Panc1 (cell line): ENCODE measurements around the gene SECTM1. TPM values are rescaled to one million over a fixed set of nuclear protein-coding genes. Genes with fewer than 3 reads are reported as not detected.
"Not testable (repeated sequence)": the region's sequence is repeated elsewhere in the genome, so short reads cannot be mapped to it uniquely, and the experiment has no call there.

Experiments used
- ATAC-seq: fragments of 200-7000 bp; cut with Tn5 transposase; 2 replicates; pipeline ENCODE4 v1.9.1; 2020; ENCODE audit warnings: mild to moderate bottlenecking, moderate library complexity
- BruUV-seq: library from RNA; stranded (reverse); fragments of 400-500 nt; replicated peaks from 2 replicates; lab custom pipeline; 2021; lab: Mats Ljungman, UMichigan
- CTCF ChIA-PET: fragments of 300-600 bp; sonication (Branson Sonifier 250); formaldehyde crosslinking; loops from one replicate; lab custom pipeline; 2022; ENCODE audit warnings: antibody characterized with exemption; lab: Charles Lee
- POLR2A ChIA-PET: fragments of 300-600 bp; sonication (Branson Sonifier 250); formaldehyde crosslinking; loops from one replicate; lab custom pipeline; 2022; ENCODE audit warnings: antibody characterized with exemption; lab: Charles Lee
- DNase-seq: peaks from one replicate; pipeline ENCODE4 v3.0.0-alpha.2; 2010; ENCODE audit warnings: low read depth, low spot score
- H3K27ac ChIP-seq: 2 replicates; pipeline ENCODE4 v1.5.1; 2011; ENCODE audit warnings: mild to moderate bottlenecking, low read length, inconsistent platforms
- H3K27me3 ChIP-seq: fragments of 200-500 bp; sonication (Bioruptor generic); 2 replicates; pipeline ENCODE4 v1.6.0; 2014; ENCODE audit warnings: low read length, inconsistent platforms; ENCODE audit not compliant: control insufficient read depth, insufficient read depth
- H3K36me3 ChIP-seq: fragments of 200-500 bp; sonication (Bioruptor generic); 2 replicates; pipeline ENCODE4 v1.5.1; 2014; ENCODE audit warnings: inconsistent platforms, mild to moderate bottlenecking, low read length, moderate library complexity; ENCODE audit not compliant: control insufficient read depth, insufficient read depth
- H3K4me1 ChIP-seq: 2 replicates; pipeline ENCODE4 v1.5.1; 2011; ENCODE audit warnings: inconsistent platforms, mild to moderate bottlenecking, low read length, moderate library complexity; ENCODE audit not compliant: control insufficient read depth, insufficient read depth
- H3K4me3 ChIP-seq, 2 experiments: 2 replicates each; pipeline ENCODE4 v1.5.1; 2011 to 2012; ENCODE audit warnings: low read depth in 2 of 2, low read length in 2 of 2, mild to moderate bottlenecking in 2 of 2, inconsistent platforms in 1 of 2, moderate library complexity in 1 of 2
- H3K9me3 ChIP-seq: fragments of 200-500 bp; sonication (Bioruptor generic); 2 replicates; pipeline ENCODE4 v1.5.1; 2014; ENCODE audit warnings: low read depth, mild to moderate bottlenecking, inconsistent platforms, low read length, moderate library complexity; ENCODE audit not compliant: control insufficient read depth, insufficient read depth
- CTCF ChIP-seq: fragments of 450-650 bp; IDR thresholded peaks from 2 replicates; pipeline ENCODE4 v1.5.1; 2017; ENCODE audit warnings: mild to moderate bottlenecking
- POLR2AphosphoS5 ChIP-seq: IDR thresholded peaks from 2 replicates; pipeline ENCODE4 v1.6.1; 2012; ENCODE audit warnings: mild to moderate bottlenecking, low read depth, low read length, moderate library complexity
- REST ChIP-seq, 2 experiments: IDR thresholded peaks; 2 replicates each; pipeline ENCODE4 v1.6.1; 2011 to 2012; ENCODE audit warnings: low read depth in 2 of 2, control low read depth in 1 of 2, low read length in 1 of 2, mild to moderate bottlenecking in 1 of 2, moderate library complexity in 1 of 2; ENCODE audit not compliant: insufficient read depth in 1 of 2
- SIN3A ChIP-seq: IDR thresholded peaks from 2 replicates; pipeline ENCODE4 v1.6.1; 2012; ENCODE audit warnings: low read depth, mild to moderate bottlenecking, low read length, moderate library complexity, borderline replicate concordance; ENCODE audit not compliant: insufficient read depth
- TCF7L2 ChIP-seq: IDR thresholded peaks from 2 replicates; pipeline ENCODE4 v1.6.1; 2011; ENCODE audit warnings: mild to moderate bottlenecking, low read depth, low read length, inconsistent platforms
- in situ Hi-C: cut with HindIII; loops from 2 replicates; pipeline ENCODE4 v1.10.0; 2016; ENCODE audit warnings: low sequenced_read_pairs, low pct_unique_long_range_greater_than_20kb
- intact Hi-C: fragments of 100-400 bp; cut with micrococcal nuclease; formaldehyde crosslinking; loops from one replicate; pipeline ENCODE4 v1.10.0; 2022; ENCODE audit not compliant: unreplicated experiment
- total RNA-seq: library from RNA; stranded (reverse); gene quantifications from one replicate; pipeline ENCODE4 v1.2.1, GENCODE V29; 2021; ENCODE audit not compliant: unreplicated experiment

The SECTM1 gene
- total RNA-seq, 1 experiment from 2014 or later, result 5.4 TPM

GRCh38 chr17:82378741-82379021 is 45.1 kb upstream of the SECTM1 start:
- no peak for ATAC-seq
- Histone ChIP-seq H3K36me3 (no peaks in the 10 kb centered on the region), H3K27me3 (no peaks in the 10 kb centered on the region), H3K4me3 (no peak overlapping the region), H3K4me1 (peaks cover 12% of the 10 kb centered on the region), H3K9me3 (no peaks in the 10 kb centered on the region), H3K27ac (no peak overlapping the region)
- no peak for TF ChIP-seq SIN3A
- TF ChIP-seq TCF7L2, result no peak
- TF ChIP-seq CTCF, result no peak
- TF ChIP-seq POLR2AphosphoS5, result no peak
- no peak for TF ChIP-seq REST (IDR thresholded peaks at IDR 0.05; ENCODE audit: insufficient read depth in 1 of 2, low read depth in 2 of 2, low read length in 1 of 2)
- no peak for DNase-seq
- in situ Hi-C loops (no loop called here), intact Hi-C loops (no loop called here)
- no TSS peak for BruUV-seq
- ChIA-PET POLR2A (interaction anchor here (0.7 kb wide), 1 partner anchor 56 kb away, joined by 9 read pairs; no protein-coding TSS in a partner anchor), CTCF (interaction anchor here (0.6 kb wide), 1 partner anchor 23 kb away, joined by 3 read pairs; no protein-coding TSS in a partner anchor)

GRCh38 chr17:82377924-82378740 is 44.6 kb upstream of the SECTM1 start:
- ChIA-PET CTCF (interaction anchor here (0.6 kb wide), 1 partner anchor 22 kb away, joined by 3 read pairs; no protein-coding TSS in a partner anchor), POLR2A (interaction anchor here (0.6 to 0.7 kb wide), 3 partner anchors 13 to 56 kb away, joined by 5 to 9 read pairs (median 7); no protein-coding TSS in a partner anchor)
- Histone ChIP-seq H3K36me3 (no peaks in the 10 kb centered on the region), H3K9me3 (no peaks in the 10 kb centered on the region), H3K4me3 (no peak overlapping the region), H3K4me1 (peaks cover 8% of the 10 kb centered on the region), H3K27me3 (no peaks in the 10 kb centered on the region), H3K27ac (no peak overlapping the region)
- no peak for ATAC-seq
- BruUV-seq, result no TSS peak
- intact Hi-C loops, result no loop called here
- no peak for TF ChIP-seq SIN3A
- TF ChIP-seq REST (IDR thresholded peaks at IDR 0.05; ENCODE audit: insufficient read depth in 1 of 2, low read depth in 2 of 2, low read length in 1 of 2), result no peak
- no peak for TF ChIP-seq TCF7L2
- TF ChIP-seq CTCF, result no peak
- no peak for TF ChIP-seq POLR2AphosphoS5
- in situ Hi-C loops, result no loop called here
- no peak for DNase-seq

GRCh38 chr17:82377294-82377693 is 43.7 kb upstream of the SECTM1 start:
- H3K27ac ChIP-seq, CTCF ChIA-PET, BruUV-seq, H3K4me1 ChIP-seq, H3K9me3 ChIP-seq, H3K27me3 ChIP-seq, in situ Hi-C loops, ATAC-seq, DNase-seq, intact Hi-C loops, H3K36me3 ChIP-seq, H3K4me3 ChIP-seq: not testable (repeated sequence)
- POLR2A ChIA-PET, result interaction anchor here (0.6 to 0.7 kb wide), 2 partner anchors 14 kb away, joined by 5 to 7 read pairs; no protein-coding TSS in a partner anchor
